ENCODE measurements around the gene CSNK2A2. TPM values are rescaled to one million over a fixed set of nuclear protein-coding genes. Genes with fewer than 3 reads are reported as not detected.

The CSNK2A2 gene
- total and polyA plus RNA-seq, 2 of the 8 experiments (the other 6 are each of a cell fraction or from before 2014, with no cell fraction given), result 37.9 to 128 TPM

DNA sequence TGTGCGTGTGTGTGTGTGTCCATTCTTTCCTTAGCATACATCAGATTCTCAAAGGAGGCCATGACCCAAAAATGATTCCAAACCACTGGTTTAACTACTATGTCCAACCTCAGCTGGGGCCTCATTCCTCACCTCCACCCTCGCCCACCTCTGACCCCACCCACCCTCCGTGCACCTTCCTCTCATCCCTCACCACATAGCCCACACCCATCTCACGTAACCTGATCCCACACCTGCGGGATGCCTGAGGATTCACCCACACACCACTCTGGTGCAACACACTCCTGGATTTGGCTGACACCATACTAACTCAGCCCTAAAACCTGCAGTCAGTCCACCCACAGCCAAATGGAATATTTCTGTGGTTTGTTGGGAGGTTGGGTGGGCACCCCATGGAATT is 3.3 kb upstream of the CSNK2A2 start (continued):
- TF ChIP-seq, protein P1, sequence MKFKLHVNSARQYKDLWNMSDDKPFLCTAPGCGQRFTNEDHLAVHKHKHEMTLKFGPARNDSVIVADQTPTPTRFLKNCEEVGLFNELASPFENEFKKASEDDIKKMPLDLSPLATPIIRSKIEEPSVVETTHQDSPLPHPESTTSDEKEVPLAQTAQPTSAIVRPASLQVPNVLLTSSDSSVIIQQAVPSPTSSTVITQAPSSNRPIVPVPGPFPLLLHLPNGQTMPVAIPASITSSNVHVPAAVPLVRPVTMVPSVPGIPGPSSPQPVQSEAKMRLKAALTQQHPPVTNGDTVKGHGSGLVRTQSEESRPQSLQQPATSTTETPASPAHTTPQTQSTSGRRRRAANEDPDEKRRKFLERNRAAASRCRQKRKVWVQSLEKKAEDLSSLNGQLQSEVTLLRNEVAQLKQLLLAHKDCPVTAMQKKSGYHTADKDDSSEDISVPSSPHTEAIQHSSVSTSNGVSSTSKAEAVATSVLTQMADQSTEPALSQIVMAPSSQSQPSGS (IDR thresholded peaks at IDR 0.05; ENCODE audit: low read length), result no peak
- no peak for TF ChIP-seq SP4 (IDR thresholded peaks at IDR 0.05; ENCODE audit: low read length)
- no peak for TF ChIP-seq POLR2AphosphoS5 (IDR thresholded peaks at IDR 0.05; ENCODE audit: low read depth, low read length)
- TF ChIP-seq EZH2 (IDR thresholded peaks at IDR 0.05; ENCODE audit: low read depth, low read length, severe bottlenecking), result no peak
- TF ChIP-seq CEBPB (IDR thresholded peaks at IDR 0.05; ENCODE audit: low read depth, low read length), result no peak
- no peak for TF ChIP-seq EGR1 (IDR thresholded peaks at IDR 0.05; ENCODE audit: borderline replicate concordance, low read depth, low read length)
- TF ChIP-seq SIX5 (IDR thresholded peaks at IDR 0.05; ENCODE audit: low read depth, low read length), result no peak

Data from H1 (cell line).